ENCODE data around the gene IQSEC1. TPM values are rescaled to one million over a fixed set of nuclear protein-coding genes. Genes with fewer than 3 reads are reported as not detected.

Gene IQSEC1
- total RNA-seq, 2 experiments from 2014 or later = 31.7 to 39.2 TPM

- intact Hi-C loops (cut with micrococcal nuclease) = loop anchor here (5.0 kb wide), 1 partner anchor 107 kb away; no protein-coding TSS in a partner anchor
- H3K27ac Mint-ChIP-seq = no peak overlapping the region
- CTCF ChIA-PET = interaction anchor here (1.1 to 2.0 kb wide), 2 partner anchors 53 to 90 kb away, joined by 4 to 6 read pairs; partner anchors contain the start of gene RPL32
- no peaks in the 10 kb centered on the region for H3K9me3 Mint-ChIP-seq
- H3K27me3 Mint-ChIP-seq = peaks cover 6% of the 10 kb centered on the region
- H3K4me3 Mint-ChIP-seq = no peak overlapping the region
- peaks cover 10% of the 10 kb centered on the region for H3K4me1 Mint-ChIP-seq (ENCODE audit: low read depth)
- no peak for TF ChIP-seq CTCF (IDR thresholded peaks at IDR 0.05)
- POLR2A ChIA-PET = interaction anchor here (0.8 kb wide), 1 partner anchor 35 kb away, joined by 3 read pairs; no protein-coding TSS in a partner anchor
- no peak for ATAC-seq
- no peaks in the 10 kb centered on the region for H3K36me3 Mint-ChIP-seq (ENCODE audit: low read depth)
- DNase-seq = no peak
Measured at GRCh38 chr3:12894629-12895028, 178.6 kb downstream of the IQSEC1 start.

- no peak overlapping the region for H3K27ac Mint-ChIP-seq
- H3K4me1 Mint-ChIP-seq (ENCODE audit: low read depth) = peaks cover 10% of the 10 kb centered on the region
- H3K9me3 Mint-ChIP-seq = no peaks in the 10 kb centered on the region
- ChIA-PET POLR2A (interaction anchor here (0.8 kb wide), 1 partner anchor 34 kb away, joined by 3 read pairs; no protein-coding TSS in a partner anchor), CTCF (interaction anchor here (4.5 kb wide), 1 partner anchor 26 kb away, joined by 36 read pairs; no protein-coding TSS in a partner anchor)
- no peak for ATAC-seq
- peaks cover 8% of the 10 kb centered on the region for H3K27me3 Mint-ChIP-seq
- intact Hi-C loops (cut with micrococcal nuclease) = loop anchor here (5.0 kb wide), 1 partner anchor 107 kb away; no protein-coding TSS in a partner anchor
- no peak overlapping the region for H3K4me3 Mint-ChIP-seq
- no peaks in the 10 kb centered on the region for H3K36me3 Mint-ChIP-seq (ENCODE audit: low read depth)
- no peak for DNase-seq
- no peak for TF ChIP-seq CTCF (IDR thresholded peaks at IDR 0.05)
Measured at GRCh38 chr3:12893852-12894251, 179.4 kb downstream of the IQSEC1 start.

- Mint-ChIP-seq H3K36me3 (ENCODE audit: low read depth) (no peaks in the 10 kb centered on the region), H3K4me1 (ENCODE audit: low read depth) (peaks cover 10% of the 10 kb centered on the region), H3K27me3 (peaks cover 8% of the 10 kb centered on the region), H3K9me3 (no peaks in the 10 kb centered on the region), H3K27ac (no peak overlapping the region), H3K4me3 (no peak overlapping the region)
- CTCF ChIA-PET = interaction anchor here (1.2 to 4.5 kb wide), 3 partner anchors 18 to 97 kb away, joined by 4 to 36 read pairs (median 5); no protein-coding TSS in a partner anchor
- ATAC-seq (no peak), DNase-seq (no peak)
- intact Hi-C loops (cut with micrococcal nuclease) = loop anchor here (5.0 kb wide), 1 partner anchor 106 kb away; no protein-coding TSS in a partner anchor
- POLR2A ChIA-PET = no interaction called here
- no peak for TF ChIP-seq CTCF (IDR thresholded peaks at IDR 0.05)
Measured at GRCh38 chr3:12893247-12893646, 180.0 kb downstream of the IQSEC1 start.

- TF ChIP-seq CTCF (IDR thresholded peaks at IDR 0.05) = no peak
- ChIA-PET CTCF (interaction anchor here (0.9 to 4.5 kb wide), 10 partner anchors 9 to 116 kb away, joined by 3 to 36 read pairs (median 6); no protein-coding TSS in a partner anchor), POLR2A (interaction anchor here (1.3 kb wide), 1 partner anchor 52 kb away, joined by 5 read pairs; the partner anchor contains the start of gene RPL32)
- Mint-ChIP-seq H3K36me3 (ENCODE audit: low read depth) (no peaks in the 10 kb centered on the region), H3K27ac (no peak overlapping the region), H3K4me3 (no peak overlapping the region), H3K27me3 (peaks cover 8% of the 10 kb centered on the region), H3K4me1 (ENCODE audit: low read depth) (peaks cover 10% of the 10 kb centered on the region), H3K9me3 (no peaks in the 10 kb centered on the region)
- DNase-seq = no peak
- intact Hi-C loops (cut with micrococcal nuclease) = loop anchor here (5.0 kb wide), 1 partner anchor 106 kb away; no protein-coding TSS in a partner anchor
- no peak for ATAC-seq
Measured at GRCh38 chr3:12892840-12893189, 180.4 kb downstream of the IQSEC1 start.
